ENCODE measurements around the gene ENDOU. TPM values are rescaled to one million over a fixed set of nuclear protein-coding genes. Genes with fewer than 3 reads are reported as not detected.

The ENDOU gene
- total RNA-seq = 2.6 and 3.4 TPM in 2 replicates

GRCh38 chr12:47725091-47725772 lies at the start of gene ENDOU:
ENDOU (minus strand) TSS chr12:47725490; CDS start chr12:47725413, 77 bp downstream.

GRCh38 chr12:47773062-47773857 lies 48.0 kb upstream of the ENDOU start, which contains the start of gene SLC48A1:
SLC48A1 (plus strand) TSS chr12:47773238; CDS start chr12:47773305, 67 bp downstream.

GRCh38 chr12:47758834-47759690 lies 33.8 kb upstream of the ENDOU start, which contains the start of gene RAPGEF3:
RAPGEF3 (minus strand) TSS chr12:47758880; CDS start chr12:47758556, 324 bp downstream.

GRCh38 chr12:47705566-47706425 lies 19.5 kb downstream of the ENDOU start, which contains the start of gene RPAP3:
RPAP3 (minus strand) TSS chr12:47706030; CDS start chr12:47702840, 3,190 bp downstream.

Other genes starting within 250 kb of the ENDOU start
- gene RPAP3, start 19.5 kb downstream of the ENDOU start, total RNA-seq = 12.7 and 15.7 TPM in 2 replicates
- gene RAPGEF3, start 33.4 kb upstream of the ENDOU start, total RNA-seq = 4.0 and 4.2 TPM in 2 replicates
- 14.6 and 22.9 TPM in 2 replicates for gene SLC48A1, start 47.7 kb upstream of the ENDOU start, total RNA-seq
- gene HDAC7, start 94.4 kb upstream of the ENDOU start, total RNA-seq = 34.0 and 44.4 TPM in 2 replicates
- 16.8 and 18.1 TPM in 2 replicates for gene VDR, start 179.5 kb upstream of the ENDOU start, total RNA-seq
- 66.2 and 66.4 TPM in 2 replicates for gene TMEM106C, start 238.1 kb upstream of the ENDOU start, total RNA-seq